ENCODE data around the gene EMC8. TPM values are rescaled to one million over a fixed set of nuclear protein-coding genes. Genes with fewer than 3 reads are reported as not detected.
"Not testable (repeated sequence)": the region's sequence is repeated elsewhere in the genome, so short reads cannot be mapped to it uniquely, and the experiment has no call there.

Gene EMC8
- polyA plus RNA-seq, 3 donors = 9.0 to 17.1 (median 10.8) TPM

DNA sequence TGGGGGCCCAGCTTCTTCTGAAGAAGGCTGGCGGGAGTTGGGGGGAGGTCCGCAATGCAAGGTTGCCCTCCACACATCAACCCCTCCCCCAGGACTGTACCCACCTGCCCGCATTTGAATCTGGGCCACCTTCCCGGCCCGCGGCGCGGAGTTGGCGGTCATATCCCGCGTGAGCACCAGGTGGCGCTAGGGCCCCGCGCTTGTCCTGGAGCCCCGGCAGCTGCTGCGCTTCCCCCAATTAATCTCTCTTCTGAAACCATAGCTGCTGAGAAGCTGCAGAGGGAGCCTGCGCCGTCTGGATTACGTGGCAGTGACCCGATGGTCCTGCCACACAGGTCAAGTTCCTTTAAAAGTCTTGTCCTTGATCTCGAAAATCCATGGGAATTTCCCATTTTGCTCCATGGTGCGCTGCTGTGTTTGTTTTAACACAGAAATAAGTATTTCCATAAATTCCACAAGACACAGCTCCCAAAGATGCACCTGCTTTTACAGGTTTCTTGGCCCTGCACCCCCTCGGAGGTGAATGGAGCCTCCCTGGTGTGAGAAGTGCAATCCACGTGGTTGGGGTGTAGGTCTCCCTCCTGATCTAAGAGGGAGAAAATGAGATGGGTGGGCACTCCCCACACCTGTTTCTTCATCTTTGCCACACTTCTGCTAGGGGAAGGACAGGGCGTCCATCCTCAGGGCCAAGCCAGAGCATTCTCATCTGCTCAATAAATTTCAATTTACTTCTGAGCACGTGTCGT is 22.2 kb upstream of the EMC8 start:
- no peak overlapping the region for H3K27ac ChIP-seq (ENCODE audit: low read depth, low read length)
- WGBS, 3 donors = 12 to 15% (median 14%) methylated on average over 24 to 27 of the region's 27 CpGs

DNA sequence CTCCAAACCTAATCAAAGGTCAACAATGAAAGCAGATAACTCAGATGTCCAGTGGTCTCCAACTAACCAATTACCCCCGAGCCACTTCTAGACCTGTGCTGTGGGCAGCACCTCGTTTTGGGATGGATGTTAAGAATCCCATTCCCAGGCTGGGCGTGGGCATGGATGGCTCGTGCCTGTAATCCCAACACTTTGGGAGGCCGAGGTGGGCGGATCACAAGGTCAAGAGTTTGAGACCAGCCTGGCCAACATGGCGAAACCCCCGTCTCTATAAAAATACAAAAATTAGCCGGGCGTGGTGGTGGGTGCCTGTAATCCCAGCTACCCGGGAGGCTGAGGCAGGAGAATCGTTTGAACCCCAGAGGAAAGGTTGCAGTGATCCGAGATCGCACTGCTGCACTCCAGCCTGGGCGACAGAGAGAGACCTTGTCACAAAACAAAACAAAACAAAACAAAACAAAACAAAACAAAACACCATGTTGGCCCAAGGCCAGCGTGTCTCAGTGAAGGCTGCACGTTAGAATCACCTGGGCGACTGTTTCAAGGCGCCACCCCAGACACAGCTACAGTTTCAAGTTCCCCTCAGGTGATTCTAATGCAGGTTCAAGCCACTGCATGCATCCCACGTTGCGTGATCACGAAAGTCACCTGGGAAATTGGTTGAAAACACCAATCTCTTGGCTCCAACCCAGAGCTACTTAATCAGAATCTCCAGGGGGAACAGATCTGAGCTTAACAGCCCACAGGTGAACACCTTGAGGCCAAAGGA is 21.4 kb upstream of the EMC8 start:
- H3K27ac ChIP-seq (ENCODE audit: low read depth, low read length) = no peak overlapping the region
- 59 to 67% (median 66%) methylated on average over 22 of the region's 22 CpGs for WGBS, 3 donors

DNA sequence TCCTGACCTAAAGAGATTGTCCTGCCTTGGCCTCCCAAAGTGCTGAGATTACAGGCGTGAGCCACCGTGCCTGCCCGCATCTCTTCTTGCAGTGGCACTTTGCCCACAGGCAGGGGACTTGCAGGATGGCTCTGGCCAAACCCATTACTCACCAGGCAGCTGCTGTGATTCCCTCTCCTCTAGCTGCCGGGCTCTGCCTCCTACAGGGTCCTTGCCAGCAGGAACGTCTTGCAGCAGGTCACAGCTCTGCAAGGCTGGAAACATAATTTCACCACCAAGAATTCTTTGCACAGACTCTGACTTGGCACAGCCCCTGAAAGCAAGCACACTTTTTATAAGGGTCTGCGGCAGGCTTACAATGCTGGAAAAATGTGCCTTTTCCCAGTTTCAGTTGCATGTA is 20.4 kb upstream of the EMC8 start:
- H3K27ac ChIP-seq (ENCODE audit: low read depth, low read length) = no peak overlapping the region
- WGBS, 3 donors = 38 to 67% (median 57%) methylated on average over 6 of the region's 6 CpGs

DNA sequence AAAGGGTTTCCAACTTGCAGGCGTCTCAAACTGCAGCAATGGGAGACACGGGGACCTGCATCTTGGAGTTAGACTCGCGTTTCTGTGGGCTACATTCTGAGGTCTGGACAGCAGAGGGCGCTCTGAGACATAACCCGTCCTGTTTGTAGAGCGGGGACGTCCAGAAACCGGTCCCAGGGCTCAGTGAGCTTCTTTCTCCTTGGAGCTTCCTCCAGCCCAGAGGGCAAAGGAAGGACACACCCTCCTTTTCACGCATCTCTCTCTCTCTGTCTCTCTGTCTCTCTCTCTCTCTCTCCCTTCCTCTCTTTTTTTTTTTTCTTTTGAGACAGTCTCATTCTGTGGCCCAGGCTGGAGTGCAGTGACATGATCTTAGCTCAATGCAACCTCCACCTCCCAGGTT is 19.9 kb upstream of the EMC8 start:
- H3K27ac ChIP-seq (ENCODE audit: low read depth, low read length) = no peak overlapping the region
- WGBS, 3 donors = 2 to 4% (median 3%) methylated on average over 10 of the region's 10 CpGs

DNA sequence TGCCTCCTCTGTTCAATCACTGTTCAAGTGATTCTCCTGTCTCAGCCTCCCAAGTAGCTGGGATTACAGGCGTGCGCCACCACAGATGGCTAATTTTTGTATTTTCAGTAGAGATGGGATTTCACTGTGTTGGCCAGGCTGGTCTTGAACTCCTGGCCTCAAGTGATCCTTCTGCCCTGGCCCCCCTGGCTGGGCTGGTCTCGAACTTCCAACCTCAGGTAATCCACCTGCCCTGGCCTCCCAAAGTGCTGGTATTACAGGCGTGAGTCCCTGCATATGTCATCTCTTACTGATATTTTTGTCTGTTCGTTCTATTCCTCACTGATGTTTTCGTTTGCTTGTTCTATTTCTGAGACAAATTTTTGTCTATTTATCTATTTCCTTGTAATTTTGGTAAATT is 17.9 kb upstream of the EMC8 start:
- H3K27ac ChIP-seq (ENCODE audit: low read depth, low read length) = not testable (repeated sequence)
- 85 to 91% (median 88%) methylated on average over 6 of the region's 6 CpGs for WGBS, 3 donors

DNA sequence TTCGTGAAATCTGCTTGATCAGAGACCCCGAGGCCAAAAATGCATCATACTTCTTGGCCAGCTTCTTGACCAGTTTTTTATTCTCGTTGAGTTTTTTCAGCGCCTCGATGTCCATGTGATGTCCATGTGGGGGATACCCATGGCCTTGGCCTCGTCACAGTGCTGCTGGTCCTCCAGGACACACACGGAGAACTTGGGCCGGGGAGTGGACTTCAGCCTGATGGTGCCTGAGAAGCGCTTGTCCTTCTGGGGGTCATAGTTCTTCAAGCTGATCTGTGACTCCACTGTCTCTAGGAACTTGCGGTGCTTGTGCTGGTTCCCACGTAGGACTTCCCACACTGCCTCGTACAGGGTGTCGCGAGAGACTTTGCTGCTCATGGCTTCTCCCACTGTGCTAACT is 16.8 kb upstream of the EMC8 start:
- 90 to 96% (median 93%) methylated on average over 14 of the region's 14 CpGs for whole genome bisulfite sequencing, 3 donors

DNA sequence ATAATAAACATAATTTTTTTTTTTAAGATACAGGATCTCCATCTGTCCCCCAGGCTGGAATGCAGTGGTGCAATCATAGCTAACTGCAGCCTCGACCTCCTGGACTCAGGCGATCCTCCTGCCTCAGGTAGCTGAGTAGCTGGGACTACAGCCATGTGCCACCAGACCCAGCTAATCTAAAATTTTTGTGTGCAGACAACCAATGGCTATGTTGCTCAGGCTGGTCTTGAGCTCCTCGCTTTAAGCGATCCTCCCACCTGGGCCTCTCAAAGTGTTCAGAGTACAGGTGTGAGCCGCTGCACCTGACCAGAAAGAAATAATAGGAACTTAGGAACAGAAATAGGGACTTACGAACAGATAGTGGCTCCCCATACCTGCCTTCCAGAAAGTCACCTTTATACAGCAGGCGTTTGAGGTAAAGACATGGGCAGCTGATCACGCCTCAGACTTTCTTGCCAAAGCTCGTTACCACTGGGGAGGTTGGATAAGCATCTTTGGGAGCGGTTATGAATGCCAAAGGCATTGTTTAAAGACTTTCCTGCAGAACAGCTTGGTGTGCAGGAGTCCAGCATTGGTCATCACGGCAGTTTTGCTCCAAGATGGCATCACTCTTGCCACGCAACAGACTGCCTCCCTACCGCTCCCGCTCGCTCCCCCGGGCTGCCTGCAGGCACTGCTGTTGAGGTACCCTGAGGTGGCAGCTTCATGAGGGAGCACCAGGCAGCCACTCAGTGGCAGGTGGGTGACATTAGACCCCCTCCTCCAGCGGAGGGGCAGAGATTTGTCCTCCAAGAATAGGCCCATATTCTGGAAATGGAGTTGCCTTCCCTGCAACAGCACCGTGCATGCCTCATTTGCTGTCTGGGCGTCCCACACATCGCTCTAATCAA is 13.7 kb upstream of the EMC8 start:
- no peak overlapping the region for H3K27ac ChIP-seq (ENCODE audit: low read depth, low read length)
- 85 to 88% (median 86%) methylated on average over 20 of the region's 20 CpGs for WGBS, 3 donors

More for the DNA sequence above, 16.8 kb upstream of the EMC8 start:
- no peak overlapping the region for H3K27ac ChIP-seq (ENCODE audit: low read depth, low read length)

DNA sequence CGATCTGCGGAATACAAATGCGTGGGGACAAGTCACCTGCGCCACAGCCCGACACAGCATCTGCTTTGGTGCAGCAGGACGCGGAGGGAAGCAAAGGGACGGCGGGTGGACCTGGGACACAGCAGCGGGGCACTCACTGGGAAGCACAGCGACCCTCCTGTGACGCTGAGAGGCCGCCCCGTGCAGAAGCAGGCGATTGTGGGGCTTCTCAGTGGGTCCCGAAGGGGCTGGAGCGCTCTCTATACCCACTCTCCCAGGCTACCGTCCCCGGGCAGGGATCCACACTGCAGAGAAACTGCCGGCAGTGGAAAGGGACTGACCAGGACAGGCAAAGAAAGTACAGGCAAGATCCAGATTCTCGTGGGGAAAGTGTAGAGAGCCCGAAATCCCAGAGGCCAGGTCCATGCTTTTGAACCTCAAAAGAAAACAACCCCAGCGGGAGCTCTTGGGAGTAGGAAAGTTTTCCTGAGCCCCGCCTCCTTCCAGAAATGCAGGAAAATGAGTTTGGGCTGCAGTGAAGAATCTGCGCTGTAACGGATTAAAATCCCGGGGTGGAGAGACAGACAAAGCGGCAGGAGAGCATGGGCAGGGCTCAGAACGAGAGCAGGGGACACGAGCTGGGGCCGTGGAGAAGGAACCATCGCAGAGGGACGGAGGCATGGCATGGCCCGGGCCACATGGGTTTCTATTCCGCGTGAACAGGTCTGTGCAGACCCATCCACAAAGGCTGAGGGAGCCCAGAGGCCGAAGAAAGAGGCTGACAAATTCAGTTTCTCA is 12.9 kb upstream of the EMC8 start:
- 38 to 72% (median 46%) methylated on average over 37 of the region's 37 CpGs for WGBS, 3 donors
- H3K27ac ChIP-seq (ENCODE audit: low read depth, low read length) = no peak overlapping the region

DNA sequence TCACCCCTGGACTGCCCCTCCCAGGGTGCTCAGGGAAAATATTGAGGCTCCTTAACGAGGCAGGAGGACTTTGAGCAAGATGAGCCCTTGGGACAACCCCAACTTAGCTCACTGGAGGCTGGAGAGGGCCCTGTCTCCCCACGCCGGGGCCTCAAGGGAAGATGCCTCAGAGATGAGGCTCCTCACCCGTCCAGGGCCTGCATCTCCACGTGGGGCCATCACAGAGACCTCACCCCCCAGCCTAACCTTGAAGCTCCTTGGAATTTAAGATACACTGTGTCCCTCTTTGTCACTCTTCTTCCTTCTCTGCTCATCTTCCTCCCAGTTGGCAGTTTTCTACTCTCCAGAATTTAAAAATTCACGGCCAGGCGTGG is 11.4 kb upstream of the EMC8 start:
- 89 to 94% (median 90%) methylated on average over 7 of the region's 7 CpGs for WGBS, 3 donors
- H3K27ac ChIP-seq (ENCODE audit: low read depth, low read length) = no peak overlapping the region

DNA sequence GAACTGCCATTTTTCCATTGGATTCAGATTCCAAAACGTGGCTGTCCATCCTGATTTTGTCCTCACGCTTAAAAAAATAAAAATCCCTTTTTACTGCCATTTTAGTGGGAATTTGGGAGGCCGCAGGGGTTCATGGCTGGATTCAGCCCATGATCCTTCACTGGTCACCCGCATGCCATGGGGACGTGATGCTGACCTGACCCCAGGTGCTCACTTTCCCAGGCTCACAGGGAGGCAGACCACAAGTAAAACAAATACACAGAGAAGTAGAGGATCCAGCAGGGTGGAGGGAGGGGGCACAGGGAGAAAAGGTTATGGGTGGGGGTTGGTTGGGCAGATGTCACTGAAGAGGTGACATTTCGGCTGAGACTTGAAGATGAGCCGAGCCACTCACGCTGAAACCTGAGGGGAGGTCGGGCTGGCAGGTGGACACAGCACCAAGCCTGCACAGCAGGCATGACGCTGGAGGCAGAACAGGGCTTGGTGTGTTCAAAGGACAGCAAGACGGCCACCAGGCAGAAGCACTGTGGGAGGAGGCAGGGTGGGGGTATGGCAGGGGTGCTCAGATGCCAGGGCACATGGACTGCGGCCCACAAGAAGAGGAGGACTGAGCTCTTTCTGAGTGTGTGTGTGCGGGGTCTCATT is 10.9 kb upstream of the EMC8 start:
- WGBS, 3 donors = 59 to 85% (median 84%) methylated on average over 13 of the region's 13 CpGs

DNA sequence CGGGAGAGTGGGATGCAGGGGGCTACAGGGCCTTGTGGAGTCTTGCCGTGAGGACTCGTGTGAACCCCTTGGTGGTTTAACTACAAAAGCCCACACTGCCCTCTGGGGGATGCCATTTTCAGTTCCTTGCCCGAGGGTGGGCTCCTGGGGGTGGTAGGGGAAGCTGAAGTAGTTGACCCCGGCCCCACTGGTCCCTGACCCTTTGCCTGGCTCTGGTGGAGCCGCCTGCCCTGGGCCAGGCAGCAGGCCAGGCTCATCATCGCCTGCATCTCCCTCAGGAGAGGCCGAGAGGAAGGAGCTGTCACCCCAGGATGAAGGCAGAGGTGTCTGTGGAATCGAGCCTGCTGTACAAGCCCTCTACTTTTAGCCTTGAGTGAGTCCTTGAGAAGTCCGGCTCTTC is 10.3 kb upstream of the EMC8 start:
- no peak overlapping the region for H3K27ac ChIP-seq (ENCODE audit: low read depth, low read length)
- WGBS, 3 donors = 66 to 71% (median 67%) methylated on average over 10 of the region's 10 CpGs

More for the DNA sequence above, 10.9 kb upstream of the EMC8 start:
- no peak overlapping the region for H3K27ac ChIP-seq (ENCODE audit: low read depth, low read length)

DNA sequence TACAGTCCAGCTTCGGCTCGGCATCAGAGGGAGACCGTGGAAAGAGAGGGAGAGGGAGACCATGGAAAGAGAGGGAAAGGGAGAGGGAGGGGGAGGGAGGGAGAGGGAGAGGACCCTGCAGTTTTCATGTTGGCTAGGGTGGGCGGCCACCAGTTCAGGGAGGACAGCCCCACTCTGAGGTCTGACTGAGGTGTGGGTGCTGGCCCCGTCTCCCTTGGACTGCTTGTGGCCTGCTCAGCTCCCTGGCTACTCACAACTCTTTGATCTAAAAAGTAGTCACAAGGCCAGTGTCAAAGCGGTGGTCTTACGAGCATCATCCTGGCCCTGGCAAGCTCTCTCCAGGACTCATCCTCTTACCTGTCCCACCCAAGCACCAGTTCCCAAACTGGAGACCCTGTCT is 9.6 kb upstream of the EMC8 start:
- 90 to 96% (median 92%) methylated on average over 7 of the region's 7 CpGs for WGBS, 3 donors
- H3K27ac ChIP-seq (ENCODE audit: low read depth, low read length) = no peak overlapping the region

DNA sequence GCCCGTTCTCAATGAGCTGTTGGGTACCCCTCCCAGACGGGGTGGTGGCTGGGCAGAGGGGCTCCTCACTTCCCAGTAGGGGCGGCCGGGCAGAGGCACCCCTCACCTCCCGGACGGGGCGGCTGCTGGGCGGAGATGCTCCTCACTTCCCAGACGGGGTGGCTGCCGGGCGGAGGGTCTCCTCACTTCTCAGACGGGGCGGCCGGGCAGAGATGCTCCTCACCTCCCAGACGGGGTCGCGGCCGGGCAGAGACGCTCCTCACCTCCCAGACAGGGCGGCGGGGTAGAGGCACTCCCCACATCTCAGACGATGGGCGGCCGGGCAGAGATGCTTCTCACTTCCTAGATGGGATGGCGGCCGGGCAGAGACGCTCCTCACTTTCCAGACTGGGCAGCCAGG is 8.8 kb upstream of the EMC8 start:
- H3K27ac ChIP-seq (ENCODE audit: low read depth, low read length) = not testable (repeated sequence)
- 80 to 97% (median 95%) methylated on average over 2 to 16 of the region's 27 CpGs for WGBS, 3 donors

DNA sequence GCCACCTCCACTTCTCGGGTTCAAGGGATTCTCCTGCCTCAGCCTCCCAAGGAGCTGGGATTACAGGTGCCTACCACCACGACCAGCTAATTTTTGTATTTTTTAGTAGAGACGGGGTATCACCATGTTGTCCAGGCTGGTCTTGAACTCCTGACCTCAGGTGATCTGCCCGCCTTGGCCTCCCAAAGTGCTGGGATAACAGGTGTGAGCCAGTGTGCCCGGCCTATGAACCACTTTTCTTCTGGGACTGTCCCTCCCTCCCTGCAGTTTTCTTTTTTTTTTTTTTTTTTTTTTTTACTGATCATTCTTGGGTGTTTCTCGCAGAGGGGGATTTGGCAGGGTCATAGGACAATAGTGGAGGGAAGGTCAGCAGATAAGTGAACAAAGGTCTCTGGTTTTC is 8.0 kb upstream of the EMC8 start:
- WGBS, 3 donors = 91 to 94% (median 93%) methylated on average over 5 of the region's 6 CpGs
- not testable (repeated sequence) for H3K27ac ChIP-seq (ENCODE audit: low read depth, low read length)

DNA sequence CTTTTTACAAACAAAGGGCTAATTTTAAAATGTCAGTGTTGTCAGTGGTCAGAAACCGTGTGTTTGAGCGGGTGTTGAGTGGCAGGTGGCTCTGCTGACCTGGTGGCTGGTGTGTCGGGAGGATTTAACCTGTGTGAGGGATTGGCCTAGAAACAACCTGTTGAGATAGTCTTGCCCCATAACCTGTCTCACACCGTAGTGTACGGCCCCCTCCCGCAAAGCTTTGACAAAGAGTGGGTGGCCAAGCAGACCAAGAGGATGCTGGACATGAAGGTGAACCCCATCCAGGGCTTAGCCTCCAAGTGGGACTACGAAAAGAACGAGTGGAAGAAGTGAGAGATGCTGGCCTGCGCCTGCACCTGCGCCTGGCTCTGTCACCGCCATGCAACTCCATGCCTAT is 7.2 kb upstream of the EMC8 start:
- no peak overlapping the region for H3K27ac ChIP-seq (ENCODE audit: low read depth, low read length)
- WGBS, 3 donors = 91 to 94% (median 93%) methylated on average over 11 of the region's 11 CpGs

DNA sequence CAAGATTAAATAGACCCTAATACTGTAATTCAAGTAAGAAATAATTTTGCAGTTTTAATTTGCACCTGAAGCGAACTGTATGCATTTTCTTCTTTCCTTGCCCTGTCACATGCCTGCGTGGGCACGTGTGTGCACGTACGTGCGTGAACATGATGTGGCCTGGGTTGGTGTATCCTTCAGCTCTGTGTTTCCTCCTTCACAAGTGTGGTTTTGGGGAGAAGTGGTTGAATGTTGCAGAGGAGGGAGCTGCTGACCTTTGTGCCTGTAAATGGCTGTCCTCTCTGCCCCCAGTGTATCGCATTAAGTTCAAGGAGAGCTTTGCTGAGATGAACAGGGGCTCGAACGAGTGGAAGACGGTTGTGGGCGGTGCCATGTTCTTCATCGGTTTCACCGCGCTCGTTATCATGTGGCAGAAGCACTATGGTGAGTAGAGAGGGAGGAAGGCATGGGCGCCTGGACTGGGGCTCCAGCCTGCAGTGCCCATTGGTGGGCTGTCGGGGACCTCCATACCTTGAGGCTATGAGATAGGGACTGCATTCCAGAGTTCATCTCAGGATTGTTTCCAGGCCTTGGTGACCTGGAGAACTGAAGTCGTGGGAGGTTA is 6.2 kb upstream of the EMC8 start:
- 83 to 88% (median 84%) methylated on average over 18 of the region's 18 CpGs for WGBS, 3 donors
- no peak overlapping the region for H3K27ac ChIP-seq (ENCODE audit: low read depth, low read length)

DNA sequence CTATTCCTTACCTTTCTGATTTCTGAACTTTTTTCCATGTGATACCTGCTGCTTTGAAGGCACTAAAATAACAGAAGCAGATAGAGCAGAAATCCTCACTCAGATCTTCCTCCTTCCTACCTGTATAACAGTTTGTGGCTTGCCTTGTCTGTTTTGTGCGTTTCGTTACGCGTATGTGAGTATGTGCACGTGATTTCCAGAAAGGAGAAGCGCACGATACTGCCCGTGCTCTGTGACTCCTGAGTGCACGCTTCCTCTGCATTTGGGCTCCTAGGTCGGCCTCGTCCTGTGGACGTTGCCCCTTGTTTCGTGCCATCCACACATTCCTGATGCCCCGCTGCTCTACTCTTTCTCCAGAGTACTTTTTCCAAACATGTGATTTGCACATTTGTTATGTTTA is 4.2 kb upstream of the EMC8 start:
- WGBS, 3 donors = 70 to 86% (median 72%) methylated on average over 13 to 14 of the region's 14 CpGs

DNA sequence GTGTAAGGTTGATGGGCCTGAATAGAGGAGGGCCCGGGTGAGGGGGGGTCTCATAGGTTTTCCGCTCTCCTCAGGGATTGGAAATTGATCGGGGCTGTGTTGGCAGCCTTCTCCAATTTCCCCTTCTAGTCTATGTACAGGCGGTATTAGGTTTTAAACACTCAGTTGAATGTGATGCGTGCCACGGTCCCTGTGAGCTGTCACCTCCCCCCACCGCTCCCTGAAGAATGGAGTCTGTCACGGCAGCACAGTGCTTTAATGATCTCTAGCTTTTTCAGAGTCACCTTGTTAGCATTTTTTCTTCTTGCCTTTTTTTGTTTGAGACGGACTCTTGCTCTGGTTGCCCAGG is 951 bp upstream of the EMC8 start:
- no peak overlapping the region for H3K27ac ChIP-seq (ENCODE audit: low read depth, low read length)
- WGBS, 3 donors = 7 to 20% (median 19%) methylated on average over 9 of the region's 9 CpGs

More for the DNA sequence above, 4.2 kb upstream of the EMC8 start:
- no peak overlapping the region for H3K27ac ChIP-seq (ENCODE audit: low read depth, low read length)
